ENCODE measurements around the gene LTBP4. TPM values are rescaled to one million over a fixed set of nuclear protein-coding genes. Genes with fewer than 3 reads are reported as not detected.
A peak's percentile ranks its signal among the peaks of the same experiment; 100 is the strongest.

Gene LTBP4
- polyA plus RNA-seq, 1 of the 3 experiments (the other 2 are of a cell fraction): 24.8 TPM

DNA sequence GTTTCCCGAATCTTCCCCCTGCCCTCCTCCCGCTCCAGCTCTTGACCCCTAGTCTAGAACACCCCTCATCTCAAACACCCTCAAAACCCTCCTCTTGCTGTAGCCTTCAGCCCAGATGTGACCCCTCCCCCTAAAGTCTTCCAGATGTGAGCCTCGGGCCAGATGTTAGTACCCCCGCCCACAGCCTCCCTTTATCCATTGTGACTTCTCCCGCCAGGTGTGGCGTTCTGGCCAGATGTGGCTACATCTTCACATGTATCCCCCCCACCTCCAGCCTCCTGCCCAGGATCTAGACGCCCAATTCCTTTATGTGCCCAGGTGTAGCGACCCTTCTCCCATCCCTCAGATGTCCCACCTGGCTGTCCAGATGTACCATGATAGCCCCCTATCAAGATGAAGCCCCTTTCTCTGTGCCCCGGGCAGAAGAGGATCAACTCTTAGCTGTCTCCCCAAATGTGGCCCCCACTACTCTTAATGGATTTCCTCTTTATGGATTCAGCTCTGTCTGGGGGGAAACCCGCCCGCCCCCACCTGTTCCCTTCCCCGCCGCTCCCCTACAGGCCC, 517 bp upstream of the LTBP4 start:
- TF ChIP-seq POLR2AphosphoS5 (IDR thresholded peaks at IDR 0.05; ENCODE audit: low read depth, low read length) (no peak), MEF2A (IDR thresholded peaks at IDR 0.05; ENCODE audit: borderline replicate concordance, low read depth) (no peak), RXRA (IDR thresholded peaks at IDR 0.05; ENCODE audit: borderline replicate concordance, low read depth) (no peak), FOSL2 (IDR thresholded peaks at IDR 0.05; ENCODE audit: borderline replicate concordance, low read depth) (no peak), TEAD4 (IDR thresholded peaks at IDR 0.05; ENCODE audit: borderline replicate concordance, insufficient read depth) (no peak), SIN3A (IDR thresholded peaks at IDR 0.05; ENCODE audit: borderline replicate concordance, low read depth, low read length) (no peak), GATA2 (CRISPR knock-in tag; IDR thresholded peaks at IDR 0.05) (no peak), CHD2 (IDR thresholded peaks at IDR 0.05; ENCODE audit: low read length, partially characterized antibody) (no peak), RCOR1 (IDR thresholded peaks at IDR 0.05; ENCODE audit: low read length) (no peak), TCF12 (IDR thresholded peaks at IDR 0.05) (no peak), FOXJ3 (CRISPR knock-in tag; IDR thresholded peaks at IDR 0.05) (no peak), MAX (IDR thresholded peaks at IDR 0.05; ENCODE audit: low read depth) (no peak), ZBTB33 (IDR thresholded peaks at IDR 0.05; ENCODE audit: borderline replicate concordance, low read depth) (no peak), NRF1 (IDR thresholded peaks at IDR 0.05; ENCODE audit: low read depth, low read length) (no peak), RFX5 (IDR thresholded peaks at IDR 0.05; ENCODE audit: low read length) (no peak), YY1 (IDR thresholded peaks at IDR 0.05; ENCODE audit: low read depth) (no peak), NFIC (IDR thresholded peaks at IDR 0.05; ENCODE audit: borderline replicate concordance) (no peak)
- TF ChIP-seq, protein P1, sequence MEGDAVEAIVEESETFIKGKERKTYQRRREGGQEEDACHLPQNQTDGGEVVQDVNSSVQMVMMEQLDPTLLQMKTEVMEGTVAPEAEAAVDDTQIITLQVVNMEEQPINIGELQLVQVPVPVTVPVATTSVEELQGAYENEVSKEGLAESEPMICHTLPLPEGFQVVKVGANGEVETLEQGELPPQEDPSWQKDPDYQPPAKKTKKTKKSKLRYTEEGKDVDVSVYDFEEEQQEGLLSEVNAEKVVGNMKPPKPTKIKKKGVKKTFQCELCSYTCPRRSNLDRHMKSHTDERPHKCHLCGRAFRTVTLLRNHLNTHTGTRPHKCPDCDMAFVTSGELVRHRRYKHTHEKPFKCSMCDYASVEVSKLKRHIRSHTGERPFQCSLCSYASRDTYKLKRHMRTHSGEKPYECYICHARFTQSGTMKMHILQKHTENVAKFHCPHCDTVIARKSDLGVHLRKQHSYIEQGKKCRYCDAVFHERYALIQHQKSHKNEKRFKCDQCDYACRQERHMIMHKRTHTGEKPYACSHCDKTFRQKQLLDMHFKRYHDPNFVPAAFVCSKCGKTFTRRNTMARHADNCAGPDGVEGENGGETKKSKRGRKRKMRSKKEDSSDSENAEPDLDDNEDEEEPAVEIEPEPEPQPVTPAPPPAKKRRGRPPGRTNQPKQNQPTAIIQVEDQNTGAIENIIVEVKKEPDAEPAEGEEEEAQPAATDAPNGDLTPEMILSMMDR (IDR thresholded peaks at IDR 0.05): no peak
- TF ChIP-seq, protein P2, sequence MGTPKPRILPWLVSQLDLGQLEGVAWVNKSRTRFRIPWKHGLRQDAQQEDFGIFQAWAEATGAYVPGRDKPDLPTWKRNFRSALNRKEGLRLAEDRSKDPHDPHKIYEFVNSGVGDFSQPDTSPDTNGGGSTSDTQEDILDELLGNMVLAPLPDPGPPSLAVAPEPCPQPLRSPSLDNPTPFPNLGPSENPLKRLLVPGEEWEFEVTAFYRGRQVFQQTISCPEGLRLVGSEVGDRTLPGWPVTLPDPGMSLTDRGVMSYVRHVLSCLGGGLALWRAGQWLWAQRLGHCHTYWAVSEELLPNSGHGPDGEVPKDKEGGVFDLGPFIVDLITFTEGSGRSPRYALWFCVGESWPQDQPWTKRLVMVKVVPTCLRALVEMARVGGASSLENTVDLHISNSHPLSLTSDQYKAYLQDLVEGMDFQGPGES (IDR thresholded peaks at IDR 0.05; ENCODE audit: low read depth, low read length): no peak
- TF ChIP-seq, protein P3, sequence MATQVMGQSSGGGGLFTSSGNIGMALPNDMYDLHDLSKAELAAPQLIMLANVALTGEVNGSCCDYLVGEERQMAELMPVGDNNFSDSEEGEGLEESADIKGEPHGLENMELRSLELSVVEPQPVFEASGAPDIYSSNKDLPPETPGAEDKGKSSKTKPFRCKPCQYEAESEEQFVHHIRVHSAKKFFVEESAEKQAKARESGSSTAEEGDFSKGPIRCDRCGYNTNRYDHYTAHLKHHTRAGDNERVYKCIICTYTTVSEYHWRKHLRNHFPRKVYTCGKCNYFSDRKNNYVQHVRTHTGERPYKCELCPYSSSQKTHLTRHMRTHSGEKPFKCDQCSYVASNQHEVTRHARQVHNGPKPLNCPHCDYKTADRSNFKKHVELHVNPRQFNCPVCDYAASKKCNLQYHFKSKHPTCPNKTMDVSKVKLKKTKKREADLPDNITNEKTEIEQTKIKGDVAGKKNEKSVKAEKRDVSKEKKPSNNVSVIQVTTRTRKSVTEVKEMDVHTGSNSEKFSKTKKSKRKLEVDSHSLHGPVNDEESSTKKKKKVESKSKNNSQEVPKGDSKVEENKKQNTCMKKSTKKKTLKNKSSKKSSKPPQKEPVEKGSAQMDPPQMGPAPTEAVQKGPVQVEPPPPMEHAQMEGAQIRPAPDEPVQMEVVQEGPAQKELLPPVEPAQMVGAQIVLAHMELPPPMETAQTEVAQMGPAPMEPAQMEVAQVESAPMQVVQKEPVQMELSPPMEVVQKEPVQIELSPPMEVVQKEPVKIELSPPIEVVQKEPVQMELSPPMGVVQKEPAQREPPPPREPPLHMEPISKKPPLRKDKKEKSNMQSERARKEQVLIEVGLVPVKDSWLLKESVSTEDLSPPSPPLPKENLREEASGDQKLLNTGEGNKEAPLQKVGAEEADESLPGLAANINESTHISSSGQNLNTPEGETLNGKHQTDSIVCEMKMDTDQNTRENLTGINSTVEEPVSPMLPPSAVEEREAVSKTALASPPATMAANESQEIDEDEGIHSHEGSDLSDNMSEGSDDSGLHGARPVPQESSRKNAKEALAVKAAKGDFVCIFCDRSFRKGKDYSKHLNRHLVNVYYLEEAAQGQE (IDR thresholded peaks at IDR 0.05; ENCODE audit: low read depth, low read length): no peak
- Histone ChIP-seq H3K79me2 (ENCODE audit: insufficient read depth) (no peaks in the 10 kb centered on the region), H3K9ac (no peak overlapping the region), H3F3A (replicated peaks; ENCODE audit: insufficient read depth) (peaks cover 38% of the 10 kb centered on the region), H4K20me1 (ENCODE audit: insufficient read depth) (no peaks in the 10 kb centered on the region; the same call in 1 of the 2 replicates), H3K9me3 (no peaks in the 10 kb centered on the region), H3K9me2 (no peaks in the 10 kb centered on the region), H3K36me3 (replicated peaks in 1 of 2; ENCODE audit: control insufficient read depth in 1 of 2, insufficient read depth in 2 of 2, low read length in 1 of 2) (no peaks in the 10 kb centered on the region), H3K27me3 (ENCODE audit: insufficient read depth) (no peaks in the 10 kb centered on the region), H2AFZ (ENCODE audit: low read depth) (no peak overlapping the region), H3K4me2 (no peak overlapping the region), H3K4me1 (ENCODE audit: control insufficient read depth in 1 of 2, insufficient read depth in 2 of 2, low read depth in 1 of 2, low read length in 1 of 2) (peaks cover 7 to 44% of the 10 kb centered on the region in 2 experiments; a peak in 2 of 4 replicates), H3K4me3 (ENCODE audit: low read depth in 2 of 2, low read length in 1 of 2) (peak overlapping the region in 1 of 2 experiments; percentile 46; a peak in 1 of 4 replicates), H3K27ac (ENCODE audit: low read depth in 2 of 2, low read length in 1 of 2) (no peak overlapping the region)
- ChIA-PET CTCF (interaction anchor here (1.0 to 9.6 kb wide), 18 partner anchors 9 to 409 kb away, joined by 3 to 176 read pairs (median 6); partner anchors contain the start of genes BLVRB and MAP3K10), POLR2A (no interaction called here)
- WGBS (ENCODE audit: low lambda C conversion rate): 61% methylated on average over 13 of the region's 13 CpGs
- no peak for DNase-seq
